Activated CD4-positive, alpha-beta T cell treated with anti-CD3 and anti-CD28 coated beads for 1 hour (primary cell): ENCODE data around the gene SEMA6A.

Source experiments
- DNase-seq: peaks from one replicate; pipeline ENCODE4 v3.0.0-alpha.2; 2020

Gene SEMA6A

GRCh38 chr5:116424258-116424615 is 150.4 kb downstream of the SEMA6A start:
- no peak for DNase-seq

DNA sequence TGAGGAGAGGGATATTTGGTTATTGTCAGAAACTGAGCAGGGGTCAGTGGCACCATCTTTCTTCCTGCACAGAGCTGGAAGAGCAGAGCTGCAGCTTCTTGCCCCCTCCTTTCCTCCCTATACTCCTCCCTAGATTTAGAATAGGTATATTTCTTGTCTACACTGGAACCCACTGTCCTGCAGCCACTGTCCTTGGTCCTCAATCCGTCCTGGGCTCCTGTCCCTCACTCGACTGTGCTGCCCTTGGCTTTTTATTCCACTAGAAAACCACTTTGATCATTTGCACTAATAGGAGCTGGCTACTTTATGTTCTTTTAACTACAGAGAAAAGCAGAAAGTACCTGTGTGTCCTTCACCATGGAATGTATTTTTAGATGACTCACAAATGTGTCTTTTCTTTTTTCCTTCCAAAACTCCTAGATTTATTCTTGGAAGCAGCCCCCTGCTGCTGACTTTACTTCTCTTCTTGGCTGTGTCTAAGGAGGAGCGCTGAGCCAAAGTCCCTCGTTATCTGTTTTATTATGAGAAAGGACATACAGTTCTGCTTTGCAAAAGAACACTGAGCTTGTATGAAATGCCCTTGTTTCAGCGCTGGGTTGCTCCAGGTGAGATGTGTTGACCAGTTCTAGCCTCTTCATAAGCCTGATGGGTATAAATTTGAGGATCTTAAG is 150.9 kb downstream of the SEMA6A start:
- DNase-seq, result no peak

GRCh38 chr5:116423141-116423540 is 151.5 kb downstream of the SEMA6A start:
- no peak for DNase-seq

- DNase-seq, result no peak
These were observed 153.5 kb downstream of the SEMA6A start for GRCh38 chr5:116421080-116421629.

DNA sequence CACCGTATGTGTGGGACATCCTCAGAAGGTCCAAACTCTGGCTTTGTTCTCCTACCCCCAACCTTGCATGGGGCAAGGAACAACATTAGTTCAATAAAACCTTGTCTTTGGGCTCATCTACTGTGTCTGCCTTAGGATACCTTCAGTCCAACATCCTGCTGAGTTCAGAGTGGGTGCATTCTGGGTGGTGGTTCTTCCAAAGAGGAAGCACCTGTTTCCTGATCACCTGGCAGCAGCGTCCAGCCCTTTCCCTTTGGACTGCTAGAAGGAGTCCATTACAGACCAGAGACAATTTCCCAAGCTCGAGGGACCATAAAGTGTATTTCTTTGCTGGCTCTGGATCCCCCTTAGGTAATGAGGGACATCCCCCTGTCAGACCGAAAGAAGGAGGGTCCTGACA is 154.1 kb downstream of the SEMA6A start:
- no peak for DNase-seq

GRCh38 chr5:116419258-116419657 is 155.4 kb downstream of the SEMA6A start:
- no peak for DNase-seq

GRCh38 chr5:116418774-116419173 is 155.8 kb downstream of the SEMA6A start:
- DNase-seq, result no peak

DNA sequence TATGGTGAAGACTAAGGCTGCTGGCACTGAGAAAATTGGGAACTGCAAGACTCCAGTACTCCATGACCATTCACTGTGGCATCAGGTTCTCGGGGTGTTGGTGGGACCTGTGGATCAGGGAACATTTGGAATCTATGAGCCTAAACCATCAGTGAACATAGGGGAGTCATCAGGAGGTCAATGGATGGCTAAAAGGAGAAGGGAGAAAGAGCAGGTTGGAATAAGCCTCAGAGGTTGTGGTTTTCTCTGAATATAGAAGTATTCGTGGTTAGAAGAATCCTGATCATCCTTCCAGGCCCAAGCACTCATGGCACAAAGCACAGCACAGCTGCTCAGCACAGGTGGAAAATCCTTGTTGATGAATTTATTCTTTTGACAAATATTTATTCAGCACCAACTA is 156.6 kb downstream of the SEMA6A start:
- no peak for DNase-seq

GRCh38 chr5:116415989-116416388 is 158.6 kb downstream of the SEMA6A start:
- DNase-seq, result no peak

DNA sequence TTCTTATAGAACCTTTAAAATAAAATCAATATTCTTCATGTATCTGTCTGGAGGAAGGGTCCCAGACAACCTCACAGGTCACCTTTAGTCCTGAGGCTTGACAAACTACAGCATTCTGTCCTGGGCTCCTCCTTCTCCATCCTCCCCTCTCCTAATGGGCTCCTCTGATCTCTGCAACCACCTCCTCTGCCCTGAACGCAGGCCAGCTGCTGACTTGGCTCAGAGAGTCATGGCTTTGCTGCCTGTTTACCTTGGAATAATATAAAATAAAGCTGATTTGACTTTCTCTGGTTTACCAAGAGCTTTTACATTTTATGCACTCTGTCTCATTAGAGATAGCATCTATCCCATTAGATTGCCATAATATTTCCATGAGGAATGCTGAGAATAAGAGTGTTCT is 159.4 kb downstream of the SEMA6A start:
- DNase-seq, result no peak

DNA sequence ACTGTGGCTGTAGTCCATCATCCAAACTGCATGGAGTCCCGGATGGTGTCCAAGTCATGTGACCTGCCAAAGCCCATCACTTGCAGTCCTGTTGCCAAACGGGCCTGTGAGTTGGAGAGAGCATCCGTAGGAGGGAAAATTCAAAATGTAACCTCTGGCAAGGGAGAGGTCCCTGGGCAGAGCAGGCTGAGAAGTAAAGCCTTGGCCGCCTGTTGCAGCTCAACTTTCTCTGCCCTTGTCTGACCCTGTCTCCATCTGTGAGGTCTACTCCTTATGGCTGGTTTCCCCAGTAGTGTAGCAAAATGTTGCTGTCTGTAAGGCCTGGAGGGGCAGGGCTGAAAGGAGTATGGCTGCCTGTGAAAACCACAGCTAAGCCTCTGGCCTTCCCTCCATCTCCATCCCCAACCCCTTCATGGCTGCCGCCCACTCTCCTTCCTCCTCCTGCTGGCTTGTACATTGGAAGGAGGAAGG is 163.5 kb downstream of the SEMA6A start:
- no peak for DNase-seq

GRCh38 chr5:116410336-116410890 is 164.2 kb downstream of the SEMA6A start:
- no peak for DNase-seq

- DNase-seq, result no peak
These were observed 164.9 kb downstream of the SEMA6A start for GRCh38 chr5:116409591-116410296.

DNA sequence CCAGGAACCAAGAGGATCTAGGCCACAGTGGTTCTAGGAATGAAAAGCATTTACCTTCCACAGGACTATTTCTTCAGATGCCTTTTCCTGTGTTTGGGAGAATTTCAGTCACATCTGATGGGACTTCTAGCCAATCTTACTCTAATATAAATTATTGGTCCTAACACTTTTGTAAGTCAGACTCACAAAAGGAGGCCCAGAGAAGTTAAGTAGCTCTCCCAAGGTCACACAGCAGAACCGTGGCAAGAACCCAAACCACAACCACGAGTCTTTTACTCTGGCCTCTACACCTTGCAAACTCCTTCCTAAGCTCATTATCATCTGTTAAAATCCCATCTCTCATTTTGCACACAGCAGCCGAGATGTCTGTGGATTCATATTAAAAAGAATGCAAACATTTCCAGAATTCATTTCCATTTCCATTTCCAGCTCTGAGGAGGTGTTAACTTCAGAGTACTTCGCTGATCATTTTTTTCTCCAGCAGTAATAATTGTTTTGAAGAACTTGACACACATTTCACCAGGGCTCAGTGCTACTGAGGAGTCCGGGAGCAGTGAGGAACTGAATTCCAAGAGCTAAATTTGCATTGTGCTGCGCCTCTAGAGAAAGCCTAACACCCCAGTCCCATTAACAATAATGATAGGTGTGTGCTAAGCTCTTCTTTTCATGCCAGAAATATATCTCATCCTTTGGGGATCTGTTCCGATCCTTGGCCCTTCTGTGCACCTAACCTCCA is 168.1 kb downstream of the SEMA6A start:
- no peak for DNase-seq

- no peak for DNase-seq
These were observed 169.8 kb downstream of the SEMA6A start for GRCh38 chr5:116404792-116405191.

DNA sequence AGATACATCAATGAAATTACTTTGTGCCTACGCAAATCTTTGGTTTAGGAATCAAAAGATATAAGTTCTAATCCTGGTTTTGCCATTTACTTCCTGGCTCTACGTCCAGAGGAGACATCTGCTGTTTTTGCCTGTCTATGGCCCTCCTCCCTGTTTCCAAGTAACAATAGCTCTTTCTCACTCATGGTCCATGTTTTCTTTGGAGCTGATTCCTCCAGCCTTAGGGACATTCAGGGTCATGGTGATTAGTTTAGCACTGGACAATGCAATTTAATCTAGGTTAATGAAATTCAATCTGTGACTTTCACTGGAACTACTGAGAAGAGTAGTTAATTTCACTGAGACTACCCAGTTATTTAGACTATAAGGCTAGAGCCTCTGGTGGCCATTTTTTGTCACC is 170.6 kb downstream of the SEMA6A start:
- no peak for DNase-seq

- DNase-seq, result no peak
These were observed 172.4 kb downstream of the SEMA6A start for GRCh38 chr5:116402235-116402634.

- DNase-seq, result no peak
These were observed 173.0 kb downstream of the SEMA6A start for GRCh38 chr5:116401576-116401975.

- no peak for DNase-seq
These were observed 178.0 kb downstream of the SEMA6A start for GRCh38 chr5:116396476-116397099.

DNA sequence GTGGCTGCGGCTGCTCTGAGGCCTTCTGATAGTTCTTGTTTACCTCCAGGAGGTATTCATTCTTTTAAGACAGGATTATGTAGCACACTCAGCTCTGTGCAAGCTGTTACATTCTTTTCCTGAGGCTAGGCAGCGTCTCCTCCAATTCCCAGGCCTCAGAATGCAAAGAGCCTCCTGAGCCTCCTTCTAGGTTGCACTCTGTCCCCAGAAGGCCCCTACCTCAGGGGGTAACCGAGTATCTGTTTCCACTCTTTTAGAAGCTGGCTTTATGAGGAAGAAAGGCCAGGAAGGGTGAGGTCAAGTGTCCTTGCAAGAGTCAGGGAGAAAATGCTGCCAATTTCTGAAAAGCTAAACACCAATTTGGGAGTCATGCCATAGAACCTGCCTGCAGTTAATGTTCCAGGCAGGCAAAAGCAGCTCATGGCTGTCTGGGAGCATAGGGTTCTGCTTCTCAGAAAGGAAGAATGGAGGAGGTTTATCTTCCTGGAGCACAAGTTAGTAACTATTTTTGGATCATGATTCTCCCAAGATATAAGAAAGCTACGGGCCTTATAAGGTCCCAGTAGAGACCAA is 178.9 kb downstream of the SEMA6A start:
- no peak for DNase-seq

DNA sequence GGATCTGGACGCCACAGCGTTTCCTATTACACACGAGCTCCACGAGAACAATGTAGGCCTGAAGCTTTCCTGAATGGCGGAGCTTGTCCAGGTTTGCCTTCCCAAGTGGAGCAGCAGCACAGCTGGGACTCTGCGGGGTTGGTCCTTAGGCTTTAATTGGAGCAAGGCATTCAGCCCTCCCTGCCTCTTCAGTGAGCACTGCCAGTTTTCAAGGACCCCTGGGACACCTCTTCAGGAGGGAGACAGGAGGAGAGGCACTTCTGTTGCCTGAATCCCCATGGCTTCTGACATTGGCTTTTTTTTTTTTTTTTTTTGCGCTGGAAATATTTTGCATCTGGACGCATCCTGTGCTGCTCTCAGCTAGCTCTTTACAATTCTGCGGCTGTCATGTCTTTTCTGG is 179.4 kb downstream of the SEMA6A start:
- DNase-seq, result no peak

DNA sequence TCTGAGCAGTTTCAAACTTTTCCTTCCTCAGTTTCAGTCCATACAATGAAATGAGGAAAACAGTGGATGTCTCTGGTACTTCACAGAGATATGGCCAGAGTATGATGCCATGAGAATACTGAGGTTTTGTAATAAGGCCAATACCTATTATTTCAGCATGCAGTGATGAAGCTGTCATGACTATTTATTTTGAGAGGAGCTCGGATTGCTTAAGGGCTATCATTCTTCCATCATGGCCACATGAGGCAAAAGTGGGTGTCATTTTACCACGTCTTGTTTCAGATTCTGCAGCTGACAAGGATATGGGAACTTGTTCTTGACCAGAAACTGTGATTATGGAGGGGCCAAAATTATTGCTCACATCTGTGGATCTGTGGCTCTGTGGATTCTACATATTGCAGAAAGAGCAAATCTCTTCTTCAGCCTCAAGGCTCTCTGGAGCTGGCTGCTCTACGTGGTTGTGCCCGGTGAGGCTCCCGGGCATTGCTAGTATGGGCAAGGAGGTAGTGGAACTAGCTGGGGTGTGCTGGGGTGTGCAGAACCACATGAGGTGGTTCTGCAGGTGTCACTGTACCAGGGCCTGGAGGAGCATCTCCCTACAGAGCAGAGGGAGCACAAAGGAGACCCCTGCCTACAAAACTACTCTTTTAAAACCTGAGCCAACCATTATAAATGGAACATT is 180.3 kb downstream of the SEMA6A start:
- no peak for DNase-seq
